Immature natural killer cell (primary cell): ENCODE data around the gene AIPL1. TPM values are rescaled to one million over a fixed set of nuclear protein-coding genes. Genes with fewer than 3 reads are reported as not detected.

Experiments used
- DNase-seq, 3 donors: peaks; one replicate each; pipeline ENCODE4 v3.0.0; 2022; ENCODE audit warnings: mixed read lengths in 1 of 3
- H3K27ac Mint-ChIP-seq, 6 donors: one replicate each; pipeline ENCODE4 v1.8.0; 2020; ENCODE audit warnings: mixed read lengths in 6 of 6, mild to moderate bottlenecking in 5 of 6, inconsistent platforms in 4 of 6, moderate library complexity in 3 of 6
- H3K27me3 Mint-ChIP-seq, 3 donors: one replicate each; pipeline ENCODE4 v1.8.0; 2020 to 2021; ENCODE audit warnings: low read depth in 3 of 3, mild to moderate bottlenecking in 3 of 3, mixed read lengths in 3 of 3, moderate library complexity in 3 of 3, inconsistent platforms in 1 of 3
- H3K36me3 Mint-ChIP-seq, 3 donors: one replicate each; pipeline ENCODE4 v1.8.0; 2020; ENCODE audit warnings: mixed read lengths in 3 of 3, inconsistent platforms in 2 of 3, mild to moderate bottlenecking in 2 of 3
- H3K4me1 Mint-ChIP-seq, 2 donors: one replicate each; pipeline ENCODE4 v1.8.0; 2020; ENCODE audit warnings: inconsistent platforms in 2 of 2, mild to moderate bottlenecking in 2 of 2, mixed read lengths in 2 of 2, moderate library complexity in 1 of 2
- H3K4me3 Mint-ChIP-seq, 5 donors: one replicate each; pipeline ENCODE4 v1.8.0; 2020; ENCODE audit warnings: mild to moderate bottlenecking in 5 of 5, mixed read lengths in 5 of 5, inconsistent platforms in 3 of 5, moderate library complexity in 3 of 5
- H3K9me3 Mint-ChIP-seq, 6 donors: one replicate each; pipeline ENCODE4 v1.8.0; 2020; ENCODE audit warnings: mild to moderate bottlenecking in 6 of 6, mixed read lengths in 6 of 6, inconsistent platforms in 4 of 6, moderate library complexity in 3 of 6
- polyA plus RNA-seq, 3 donors: library from polyadenylated mRNA; unstranded; fragments of 300-500 nt; fragmentation: Illumina TruSeq; gene quantifications; one replicate each; pipeline ENCODE4 v1.2.3, GENCODE V29; 2021

AIPL1 gene
- polyA plus RNA-seq, 3 donors from 2014 or later: not detected

DNA sequence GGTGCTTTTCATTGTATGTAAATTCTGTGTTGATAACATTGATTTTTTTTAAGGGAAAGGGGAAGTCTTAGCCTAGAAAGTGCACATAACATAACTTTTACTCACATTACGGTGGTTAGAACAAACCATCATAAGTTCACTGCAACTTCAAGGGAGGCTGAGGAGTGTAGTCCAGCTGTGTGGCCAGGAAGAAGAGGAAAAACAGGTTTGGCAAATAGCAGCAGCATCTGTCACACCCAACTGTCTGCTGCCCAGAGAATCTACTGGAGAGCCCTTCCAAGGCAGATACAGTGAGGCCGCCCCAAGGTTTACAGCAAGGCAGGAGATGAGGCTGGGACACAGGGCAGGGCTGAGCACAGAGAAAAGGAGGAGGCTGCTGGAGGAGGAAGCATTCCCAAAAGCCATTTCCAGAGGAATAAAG lies 60.6 kb downstream of the AIPL1 start:
- no peak for DNase-seq
- H3K27me3 Mint-ChIP-seq: peaks cover 4 to 9% (median 5%) of the 10 kb centered on the region in 3 donors
- no peak overlapping the region for H3K27ac Mint-ChIP-seq
- no peak overlapping the region for H3K4me3 Mint-ChIP-seq
- no peaks in the 10 kb centered on the region for H3K9me3 Mint-ChIP-seq
- H3K36me3 Mint-ChIP-seq: no peaks in the 10 kb centered on the region
- no peaks in the 10 kb centered on the region for H3K4me1 Mint-ChIP-seq

Other genes with a start within 250 kb of the AIPL1 start
- 1 to 10 TPM; 1.4 to 1.6 (median 1.5) TPM for gene PIMREG, start 9.3 kb upstream of the AIPL1 start, polyA plus RNA-seq
- under 1 TPM in 1 of 3 donors, not detected in 2; 0.02 TPM for gene PITPNM3, start 121.4 kb upstream of the AIPL1 start, polyA plus RNA-seq
- 1 to 10 TPM in 2 of 3 donors, under 1 TPM in 1; 0.19 to 2.0 (median 1.1) TPM for gene KIAA0753, start 205.6 kb upstream of the AIPL1 start, polyA plus RNA-seq
- 100 to 1,000 TPM in 2 of 3 donors, 10 to 100 TPM in 1; 79.2 to 111 (median 107) TPM for gene TXNDC17, start 205.9 kb upstream of the AIPL1 start, polyA plus RNA-seq
- 10 to 100 TPM; 34.0 to 50.8 (median 34.4) TPM for gene MED31, start 216.5 kb upstream of the AIPL1 start, polyA plus RNA-seq
- gene C17orf100, start 216.6 kb upstream of the AIPL1 start, polyA plus RNA-seq: 1 to 10 TPM in 2 of 3 donors, not detected in 1; 1.7 to 5.2 TPM